ENCODE measurements around the gene CAMK2D. TPM values are rescaled to one million over a fixed set of nuclear protein-coding genes. Genes with fewer than 3 reads are reported as not detected.
A peak's percentile ranks its signal among the peaks of the same experiment; 100 is the strongest.

The CAMK2D gene
- total RNA-seq, 3 donors from 2014 or later = 124 to 136 (median 133) TPM

DNA sequence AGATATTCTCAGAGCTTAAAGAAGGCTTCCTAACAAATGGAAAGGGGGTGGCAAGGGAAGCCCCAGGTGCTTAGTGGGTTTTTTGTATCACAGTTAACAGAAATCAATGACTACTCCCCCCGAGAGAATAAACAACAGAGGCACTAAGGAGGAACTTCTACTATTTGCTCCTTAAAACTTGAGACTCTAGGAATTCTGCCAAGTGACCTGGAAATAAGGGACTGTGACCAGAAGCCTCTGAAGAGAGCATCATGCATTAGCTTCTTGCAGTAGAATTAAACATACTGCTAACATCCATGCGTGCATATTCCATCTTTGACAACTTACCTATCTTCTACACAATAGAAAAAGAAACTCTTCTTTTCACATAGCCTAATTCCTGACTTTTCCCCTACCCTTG lies 86.8 kb downstream of the CAMK2D start:
- DNase-seq (no peak), ATAC-seq (no peak)
- peaks cover 58% of the 10 kb centered on the region for H3K4me1 Mint-ChIP-seq (ENCODE audit: low read depth)
- no peak overlapping the region for H3K4me3 Mint-ChIP-seq
- H3K27me3 Mint-ChIP-seq (ENCODE audit: low read depth) = no peaks in the 10 kb centered on the region
- H3K36me3 Mint-ChIP-seq (ENCODE audit: insufficient read depth) = peaks cover 40% of the 10 kb centered on the region
- no peaks in the 10 kb centered on the region for H3K9me3 Mint-ChIP-seq

DNA sequence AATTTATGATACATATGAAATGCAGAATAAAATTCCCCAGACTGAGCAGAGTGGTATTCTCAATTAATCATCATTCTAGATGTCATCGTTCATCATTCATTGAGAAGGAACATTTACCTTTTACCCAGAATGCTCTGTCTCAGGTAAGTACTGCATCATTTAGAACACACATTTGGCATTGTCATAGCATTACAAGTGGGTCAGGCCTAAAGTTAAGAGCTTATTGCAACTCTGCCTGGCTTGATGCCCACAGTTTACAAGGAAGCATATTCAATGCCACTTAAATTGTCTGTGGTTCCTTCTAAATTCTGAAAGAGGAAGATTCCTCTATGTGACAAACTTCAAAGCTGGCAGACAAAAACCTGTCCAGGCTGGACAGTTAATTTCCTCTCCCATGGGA lies 87.3 kb downstream of the CAMK2D start:
- H3K4me3 Mint-ChIP-seq = no peak overlapping the region
- DNase-seq (no peak), ATAC-seq (peak; percentile 50 to 54)
- H3K36me3 Mint-ChIP-seq (ENCODE audit: insufficient read depth) = peaks cover 41% of the 10 kb centered on the region
- peaks cover 60% of the 10 kb centered on the region for H3K4me1 Mint-ChIP-seq (ENCODE audit: low read depth)
- H3K27me3 Mint-ChIP-seq (ENCODE audit: low read depth) = no peaks in the 10 kb centered on the region
- H3K9me3 Mint-ChIP-seq = no peaks in the 10 kb centered on the region

DNA sequence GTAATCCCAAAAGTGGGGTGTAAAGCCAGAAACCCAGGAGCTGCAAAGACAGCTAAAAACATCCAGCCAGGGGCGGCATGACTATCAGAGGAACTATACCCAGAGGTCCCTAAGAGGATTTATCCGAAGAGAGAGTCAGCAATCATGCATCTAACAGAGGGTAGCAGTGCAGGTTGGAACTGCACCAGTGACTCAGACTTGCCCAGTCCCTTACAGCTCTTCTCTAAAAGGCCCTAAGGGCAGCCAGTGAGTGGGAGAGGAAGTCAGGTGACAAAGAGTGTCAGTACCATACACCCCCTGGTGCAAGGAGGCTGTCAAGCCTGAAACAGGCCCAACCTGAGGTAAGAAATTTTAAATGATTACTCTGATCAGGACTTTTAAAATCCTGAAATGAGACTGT lies 88.1 kb downstream of the CAMK2D start:
- H3K9me3 Mint-ChIP-seq = no peaks in the 10 kb centered on the region
- no peak overlapping the region for H3K4me3 Mint-ChIP-seq
- peaks cover 57% of the 10 kb centered on the region for H3K4me1 Mint-ChIP-seq (ENCODE audit: low read depth)
- H3K36me3 Mint-ChIP-seq (ENCODE audit: insufficient read depth) = peaks cover 41% of the 10 kb centered on the region
- no peaks in the 10 kb centered on the region for H3K27me3 Mint-ChIP-seq (ENCODE audit: low read depth)
- DNase-seq (peak; percentile 29), ATAC-seq (peak; percentile 86 to 91)

DNA sequence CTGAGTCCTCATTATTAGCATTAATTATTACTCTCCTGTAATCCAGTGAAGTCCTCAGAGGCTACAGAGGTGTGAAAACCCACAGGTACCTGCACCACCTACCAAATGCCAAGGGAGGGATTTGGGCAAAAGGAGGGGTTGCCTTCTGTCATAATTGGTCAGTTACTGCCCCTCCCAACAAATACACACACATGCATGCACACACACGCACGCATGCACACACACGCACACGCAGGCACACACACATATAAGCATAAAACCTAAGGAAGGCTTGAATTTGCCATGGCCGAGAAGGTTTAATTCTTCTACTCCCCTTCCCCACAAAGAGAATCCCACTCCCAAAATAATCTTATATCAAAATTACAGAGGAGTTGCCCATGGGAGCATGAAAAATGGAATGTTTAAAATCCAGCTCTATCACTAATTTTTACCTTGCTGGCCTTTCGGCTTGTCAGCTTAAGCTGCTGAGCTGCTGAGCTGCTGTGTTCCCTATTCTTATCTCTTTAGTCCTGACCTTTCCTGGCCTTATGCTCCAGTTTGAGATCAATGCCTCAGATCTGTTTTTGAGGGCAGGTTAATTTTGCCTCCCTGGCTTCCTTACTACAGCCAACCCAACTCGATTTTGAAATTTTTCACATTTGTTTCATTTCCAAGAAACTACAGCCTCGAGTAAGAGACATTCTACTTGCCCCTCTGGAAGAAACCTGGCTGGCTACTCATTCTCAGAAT lies 95.0 kb downstream of the CAMK2D start:
- H3K9me3 Mint-ChIP-seq = no peaks in the 10 kb centered on the region
- DNase-seq = no peak
- no peak for ATAC-seq
- no peak overlapping the region for H3K4me3 Mint-ChIP-seq
- H3K36me3 Mint-ChIP-seq (ENCODE audit: insufficient read depth) = peaks cover 20% of the 10 kb centered on the region
- no peaks in the 10 kb centered on the region for H3K27me3 Mint-ChIP-seq (ENCODE audit: low read depth)
- peaks cover 18% of the 10 kb centered on the region for H3K4me1 Mint-ChIP-seq (ENCODE audit: low read depth)

DNA sequence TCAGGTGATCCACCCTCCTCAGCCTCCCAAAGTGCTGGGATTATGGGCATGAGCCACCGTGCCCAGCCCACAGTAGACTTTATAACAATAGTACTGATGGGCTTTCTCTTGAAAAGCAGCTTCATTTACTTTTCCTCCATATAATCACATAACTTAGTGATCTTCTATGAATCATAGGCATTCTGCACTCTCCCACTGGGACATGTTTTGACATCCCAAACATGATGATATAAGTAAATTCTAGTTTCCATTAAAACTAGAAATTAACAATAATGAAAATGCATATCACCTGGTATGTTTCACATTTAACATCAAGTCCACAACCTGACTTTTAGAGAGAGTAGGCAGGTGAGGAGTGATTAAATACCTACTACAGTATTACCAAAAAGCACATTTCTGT lies 96.5 kb downstream of the CAMK2D start:
- ATAC-seq (no peak), DNase-seq (no peak)
- peaks cover 15% of the 10 kb centered on the region for H3K4me1 Mint-ChIP-seq (ENCODE audit: low read depth)
- H3K27me3 Mint-ChIP-seq (ENCODE audit: low read depth) = no peaks in the 10 kb centered on the region
- no peak overlapping the region for H3K4me3 Mint-ChIP-seq
- H3K9me3 Mint-ChIP-seq = no peaks in the 10 kb centered on the region
- peaks cover 18% of the 10 kb centered on the region for H3K36me3 Mint-ChIP-seq (ENCODE audit: insufficient read depth)

DNA sequence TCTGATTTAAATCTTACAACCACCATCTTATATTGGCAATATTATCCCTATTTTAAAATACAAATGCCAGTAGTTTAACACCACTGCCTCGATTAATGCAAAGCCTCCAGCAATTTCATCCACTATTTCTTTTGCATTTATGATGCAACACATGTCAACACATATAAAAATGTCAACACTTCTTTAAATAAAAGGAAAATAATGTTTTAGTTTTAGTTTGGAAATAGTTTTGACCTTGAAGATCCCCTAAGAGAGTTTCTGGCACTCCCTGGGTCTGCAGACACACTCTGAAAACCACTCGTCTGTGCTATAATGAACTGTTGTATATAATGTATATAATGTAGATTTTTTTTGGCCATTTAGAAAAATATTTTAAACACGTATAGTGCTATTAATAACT lies 99.0 kb downstream of the CAMK2D start:
- Mint-ChIP-seq H3K27me3 (ENCODE audit: low read depth) (no peaks in the 10 kb centered on the region), H3K4me1 (ENCODE audit: low read depth) (peaks cover 23% of the 10 kb centered on the region), H3K36me3 (ENCODE audit: insufficient read depth) (peaks cover 30% of the 10 kb centered on the region), H3K4me3 (no peak overlapping the region), H3K9me3 (peaks cover 5% of the 10 kb centered on the region)
- no peak for ATAC-seq
- no peak for DNase-seq

DNA sequence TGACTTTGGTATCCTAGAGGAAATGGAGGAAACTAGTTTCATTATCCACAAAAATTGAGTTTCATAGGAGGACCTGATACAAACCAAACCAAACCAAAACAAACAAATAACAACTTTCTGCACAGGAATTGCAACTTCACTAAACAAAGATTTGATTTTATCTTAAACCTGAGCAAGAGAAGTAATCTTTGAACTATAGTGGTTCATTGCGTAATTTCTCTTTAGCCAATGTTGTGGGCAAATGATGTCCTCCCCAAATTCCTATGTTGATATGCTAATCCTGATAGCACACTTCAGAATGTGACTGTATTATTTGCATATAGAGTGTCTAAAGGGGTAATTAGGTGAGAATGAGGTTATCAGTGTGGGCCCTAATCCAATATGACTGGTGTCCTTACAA lies 102.4 kb downstream of the CAMK2D start:
- Mint-ChIP-seq H3K4me1 (ENCODE audit: low read depth) (peaks cover 38% of the 10 kb centered on the region), H3K9me3 (peaks cover 5% of the 10 kb centered on the region), H3K27me3 (ENCODE audit: low read depth) (no peaks in the 10 kb centered on the region), H3K4me3 (no peak overlapping the region), H3K36me3 (ENCODE audit: insufficient read depth) (peaks cover 40% of the 10 kb centered on the region)
- no peak for DNase-seq
- no peak for ATAC-seq

DNA sequence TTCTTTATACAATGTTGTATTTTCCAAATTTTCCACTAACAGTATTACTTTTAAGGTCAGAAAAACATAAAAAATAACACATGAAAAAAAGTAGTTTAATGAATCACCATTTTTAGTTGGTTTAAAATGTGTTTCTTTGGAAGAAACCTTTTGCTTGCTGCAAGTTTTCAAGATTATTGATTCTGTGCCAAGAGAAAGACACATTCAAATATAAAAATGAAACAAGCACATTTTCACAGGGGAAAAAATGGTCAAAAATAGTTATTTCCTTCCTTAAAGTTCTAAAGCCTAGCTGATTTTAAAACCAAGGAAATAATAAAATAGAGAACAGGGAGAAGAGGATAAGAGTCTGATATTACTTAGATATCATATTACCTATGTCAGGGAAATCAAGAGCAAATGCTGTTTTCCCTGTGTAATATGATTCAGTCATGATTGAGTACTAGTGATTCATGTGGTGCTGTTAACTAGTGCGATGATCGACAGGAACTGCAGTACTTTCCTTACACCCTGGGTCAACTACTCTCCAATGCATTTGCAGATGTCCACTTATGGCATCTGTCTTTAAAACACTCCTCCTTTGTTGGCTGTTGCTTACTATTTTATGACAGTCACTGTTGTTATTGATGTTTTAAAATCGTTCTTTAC lies 103.8 kb downstream of the CAMK2D start:
- peaks cover 5% of the 10 kb centered on the region for H3K9me3 Mint-ChIP-seq
- H3K4me3 Mint-ChIP-seq = no peak overlapping the region
- H3K36me3 Mint-ChIP-seq (ENCODE audit: insufficient read depth) = peaks cover 38% of the 10 kb centered on the region
- peaks cover 39% of the 10 kb centered on the region for H3K4me1 Mint-ChIP-seq (ENCODE audit: low read depth)
- DNase-seq (no peak), ATAC-seq (peak; percentile 54 to 57)
- no peaks in the 10 kb centered on the region for H3K27me3 Mint-ChIP-seq (ENCODE audit: low read depth)

DNA sequence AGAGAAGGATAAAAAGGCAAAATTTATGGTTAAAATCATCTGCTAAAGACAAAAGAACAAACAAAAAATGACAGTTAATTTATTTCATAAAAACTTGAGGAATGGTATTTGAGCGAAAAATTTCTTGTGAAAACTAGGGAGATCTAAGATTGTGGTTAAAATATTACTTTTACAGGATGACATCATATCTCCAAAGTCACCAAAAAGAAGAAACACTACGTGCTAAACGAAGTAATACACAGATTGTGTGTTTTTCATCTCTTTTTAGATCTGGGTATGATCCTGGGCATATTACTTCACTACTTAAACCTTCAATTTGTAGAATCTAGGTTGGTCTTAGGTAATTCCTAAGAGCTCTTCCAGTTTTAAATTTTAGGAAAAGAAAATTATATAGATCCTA lies 107.7 kb downstream of the CAMK2D start:
- Mint-ChIP-seq H3K36me3 (ENCODE audit: insufficient read depth) (peaks cover 29% of the 10 kb centered on the region), H3K27me3 (ENCODE audit: low read depth) (no peaks in the 10 kb centered on the region), H3K4me3 (no peak overlapping the region), H3K4me1 (ENCODE audit: low read depth) (peaks cover 39% of the 10 kb centered on the region), H3K9me3 (peaks cover 5% of the 10 kb centered on the region)
- DNase-seq = no peak
- no peak for ATAC-seq

DNA sequence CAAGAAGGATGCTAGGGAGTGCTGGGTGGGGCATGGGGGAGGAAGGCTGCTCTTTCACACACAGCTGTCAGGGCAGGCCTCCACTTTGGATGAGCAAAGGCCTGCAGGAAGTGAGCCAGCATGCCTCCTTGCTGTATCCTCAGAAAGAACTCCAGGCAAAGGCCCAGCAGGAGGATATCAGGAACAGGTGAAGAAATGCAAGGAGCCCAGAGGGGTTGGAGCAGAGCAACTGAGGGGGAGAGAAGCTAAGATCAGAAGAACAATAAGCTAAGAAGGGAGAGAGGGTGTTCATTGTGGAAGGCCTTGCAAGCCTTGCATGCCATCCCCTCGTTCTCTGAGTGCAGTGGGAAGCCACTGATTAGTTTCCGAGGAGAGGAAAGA lies 115.1 kb downstream of the CAMK2D start:
- Mint-ChIP-seq H3K27me3 (ENCODE audit: low read depth) (no peaks in the 10 kb centered on the region), H3K36me3 (ENCODE audit: insufficient read depth) (peaks cover 31% of the 10 kb centered on the region), H3K4me3 (no peak overlapping the region), H3K9me3 (no peaks in the 10 kb centered on the region), H3K4me1 (ENCODE audit: low read depth) (peaks cover 39% of the 10 kb centered on the region)
- ATAC-seq (no peak), DNase-seq (no peak)

DNA sequence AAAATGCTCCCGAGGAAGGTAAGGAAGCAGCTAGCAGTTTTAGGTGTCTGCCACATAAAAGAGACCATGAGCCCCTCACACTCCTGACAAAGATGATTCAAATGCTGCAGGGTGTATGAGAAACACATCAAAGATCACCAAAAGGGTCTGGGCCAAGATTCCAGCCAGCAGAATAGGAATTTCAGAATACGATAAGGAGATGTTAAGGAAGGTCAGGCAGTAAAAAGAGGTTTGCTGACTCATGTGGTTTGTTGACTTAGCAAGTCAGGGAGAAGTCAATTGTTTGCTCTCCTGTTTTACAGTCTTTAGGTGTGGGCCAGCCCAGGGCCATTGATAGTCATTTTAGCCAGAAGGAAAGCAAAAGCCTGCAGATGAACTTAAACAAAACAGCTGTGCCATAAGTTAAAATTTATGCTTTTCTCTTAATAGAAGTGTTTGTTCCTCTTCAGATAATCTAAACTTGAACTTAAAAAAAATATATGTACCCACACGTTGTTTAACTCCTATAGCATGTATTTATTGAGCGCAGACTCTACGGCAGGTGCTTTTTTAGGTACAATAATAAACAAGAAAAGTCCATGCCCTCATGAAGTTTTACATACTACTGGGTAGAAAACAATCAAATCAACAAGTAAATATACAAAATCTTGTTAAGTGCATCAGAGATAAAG lies 115.6 kb downstream of the CAMK2D start:
- Mint-ChIP-seq H3K9me3 (no peaks in the 10 kb centered on the region), H3K4me1 (ENCODE audit: low read depth) (peaks cover 40% of the 10 kb centered on the region), H3K27me3 (ENCODE audit: low read depth) (no peaks in the 10 kb centered on the region), H3K4me3 (no peak overlapping the region), H3K36me3 (ENCODE audit: insufficient read depth) (peaks cover 31% of the 10 kb centered on the region)
- ATAC-seq = no peak
- no peak for DNase-seq

DNA sequence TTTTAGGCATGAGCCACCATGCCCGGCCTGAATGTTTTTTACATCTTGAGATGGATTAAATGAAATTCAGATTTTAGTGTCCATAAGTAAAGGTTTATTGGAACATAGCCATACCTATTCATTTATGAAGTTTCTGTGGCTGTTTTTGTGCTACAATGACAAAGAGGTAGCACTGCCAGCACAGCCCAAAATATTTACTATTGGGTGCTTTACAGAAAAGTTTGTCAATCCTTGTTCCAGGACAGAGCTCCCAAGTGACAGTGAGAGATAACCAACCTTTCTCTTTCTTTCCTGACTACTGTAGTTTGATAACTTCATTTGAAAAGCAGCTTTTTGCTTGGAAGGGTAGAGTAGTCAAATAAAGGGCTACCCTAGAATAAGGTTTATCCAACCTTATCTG lies 116.2 kb downstream of the CAMK2D start:
- no peak for ATAC-seq
- Mint-ChIP-seq H3K4me1 (ENCODE audit: low read depth) (peaks cover 46% of the 10 kb centered on the region), H3K27me3 (ENCODE audit: low read depth) (no peaks in the 10 kb centered on the region), H3K4me3 (no peak overlapping the region), H3K36me3 (ENCODE audit: insufficient read depth) (peaks cover 31% of the 10 kb centered on the region), H3K9me3 (no peaks in the 10 kb centered on the region)
- DNase-seq = no peak

DNA sequence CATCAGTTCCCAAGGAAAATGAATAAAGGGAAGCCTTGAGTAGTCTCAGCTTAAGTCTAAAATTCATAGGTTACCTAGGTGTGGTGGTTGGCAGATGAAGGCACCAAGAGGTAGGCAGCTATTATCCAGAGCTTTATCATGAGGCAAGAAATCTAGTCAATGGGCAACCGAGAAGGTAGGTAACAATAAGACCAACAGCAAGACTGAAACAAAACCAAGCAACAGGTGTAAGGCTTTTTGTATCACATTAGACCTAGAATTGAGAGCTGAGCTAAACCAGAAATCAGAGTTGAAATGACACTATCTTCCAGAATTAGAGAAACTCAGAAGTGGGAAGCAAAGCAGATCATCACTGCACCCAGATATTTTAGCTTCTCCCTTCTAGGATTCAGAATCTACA lies 117.1 kb downstream of the CAMK2D start:
- no peak for DNase-seq
- Mint-ChIP-seq H3K4me1 (ENCODE audit: low read depth) (peaks cover 55% of the 10 kb centered on the region), H3K36me3 (ENCODE audit: insufficient read depth) (peaks cover 31% of the 10 kb centered on the region), H3K9me3 (no peaks in the 10 kb centered on the region), H3K27me3 (ENCODE audit: low read depth) (no peaks in the 10 kb centered on the region), H3K4me3 (no peak overlapping the region)
- no peak for ATAC-seq

DNA sequence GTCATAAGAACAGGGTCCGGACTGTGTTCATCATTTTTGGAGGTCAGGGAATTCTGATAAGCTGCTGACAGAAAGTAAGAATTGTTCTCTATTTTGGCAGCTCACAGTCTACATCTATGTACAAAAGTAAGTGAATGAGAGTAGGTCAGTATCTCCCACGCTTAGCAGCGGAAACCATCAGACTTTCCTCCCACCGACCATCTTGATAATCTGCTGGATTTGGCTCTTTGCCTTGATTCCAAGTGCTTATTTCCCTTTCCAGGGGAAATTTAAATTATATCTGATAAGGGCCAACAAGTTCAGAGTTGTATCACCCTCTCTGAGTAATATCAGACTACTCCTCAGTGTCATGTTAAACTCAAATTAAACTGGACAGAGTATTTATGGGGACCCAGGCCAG lies 118.0 kb downstream of the CAMK2D start:
- no peak for DNase-seq
- Mint-ChIP-seq H3K9me3 (no peaks in the 10 kb centered on the region), H3K4me3 (no peak overlapping the region)

DNA sequence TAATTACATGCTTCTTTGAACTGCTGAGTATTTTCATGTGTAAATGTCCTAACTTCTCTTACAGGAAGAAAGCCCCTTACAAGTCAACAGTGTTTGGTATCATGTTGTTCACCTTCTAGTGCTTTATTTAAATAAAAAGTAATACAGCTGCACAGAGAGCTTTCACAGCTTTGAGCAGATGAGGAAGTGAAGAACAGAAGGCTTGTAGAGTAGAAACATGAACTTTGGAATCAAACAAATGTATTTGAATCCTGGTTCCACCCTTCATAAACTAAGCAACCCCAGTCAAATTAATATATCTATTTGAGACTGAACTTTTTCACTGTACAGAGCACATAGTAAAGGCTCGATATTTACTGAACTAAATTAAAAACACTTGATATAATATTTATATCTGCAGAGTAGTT lies 120.5 kb downstream of the CAMK2D start:
- H3K9me3 Mint-ChIP-seq = no peaks in the 10 kb centered on the region
- no peak for DNase-seq
- peaks cover 21% of the 10 kb centered on the region for H3K36me3 Mint-ChIP-seq (ENCODE audit: insufficient read depth)
- no peaks in the 10 kb centered on the region for H3K27me3 Mint-ChIP-seq (ENCODE audit: low read depth)
- H3K4me3 Mint-ChIP-seq = no peak overlapping the region
- H3K4me1 Mint-ChIP-seq (ENCODE audit: low read depth) = peaks cover 69% of the 10 kb centered on the region
- ATAC-seq = no peak

More for the DNA sequence above, 118.0 kb downstream of the CAMK2D start:
- Mint-ChIP-seq H3K27me3 (ENCODE audit: low read depth) (no peaks in the 10 kb centered on the region), H3K4me1 (ENCODE audit: low read depth) (peaks cover 56% of the 10 kb centered on the region), H3K36me3 (ENCODE audit: insufficient read depth) (peaks cover 27% of the 10 kb centered on the region)
- no peak for ATAC-seq

All from activated T-cell treated with anti-CD3 and anti-CD28 coated beads, Interleukin-2, amount 50 U/mL, for 4 hours (primary cell).